Ishikawa (cell line): ENCODE data around the gene ATP6V0E2.

Source experiments
- CEBPB ChIP-seq: IDR thresholded peaks from 2 replicates; pipeline ENCODE4 v1.6.1; 2012
- CREB1 ChIP-seq: IDR thresholded peaks from 2 replicates; pipeline ENCODE4 v1.6.1; 2012; ENCODE audit warnings: low read depth
- EGR1 ChIP-seq: IDR thresholded peaks from 2 replicates; pipeline ENCODE4 v1.6.1; 2012
- EP300 ChIP-seq: IDR thresholded peaks from 2 replicates; pipeline ENCODE4 v1.6.1; 2012; ENCODE audit warnings: borderline replicate concordance
- FOXM1 ChIP-seq: IDR thresholded peaks from 2 replicates; pipeline ENCODE4 v1.6.1; 2012; ENCODE audit warnings: low read depth, borderline replicate concordance
- NFIC ChIP-seq: IDR thresholded peaks from 2 replicates; pipeline ENCODE4 v1.6.1; 2012
- RAD21 ChIP-seq: IDR thresholded peaks from 2 replicates; pipeline ENCODE4 v1.6.1; 2012; ENCODE audit warnings: low read depth
- TAF1 ChIP-seq: IDR thresholded peaks from 2 replicates; pipeline ENCODE4 v1.6.1; 2012; ENCODE audit warnings: low read depth, mild to moderate bottlenecking
- TCF12 ChIP-seq: IDR thresholded peaks from 2 replicates; pipeline ENCODE4 v1.6.1; 2012; ENCODE audit warnings: low read depth
- TEAD4 ChIP-seq: IDR thresholded peaks from 2 replicates; pipeline ENCODE4 v1.6.1; 2012
- YY1 ChIP-seq: IDR thresholded peaks from 2 replicates; pipeline ENCODE4 v1.6.1; 2012; ENCODE audit warnings: low read depth
- ZBTB7A ChIP-seq: IDR thresholded peaks from 2 replicates; pipeline ENCODE4 v1.6.1; 2012; ENCODE audit warnings: low read depth
- TF ChIP-seq, protein P1 (sequence below): IDR thresholded peaks from 2 replicates; pipeline ENCODE4 v1.6.1; 2012; ENCODE audit warnings: low read depth, mild to moderate bottlenecking
- TF ChIP-seq, protein P2 (sequence below): IDR thresholded peaks from 2 replicates; pipeline ENCODE4 v1.6.1; 2012
- TF ChIP-seq, protein P3 (sequence below): IDR thresholded peaks from 2 replicates; pipeline ENCODE4 v1.6.1; 2012

The ATP6V0E2 gene

DNA sequence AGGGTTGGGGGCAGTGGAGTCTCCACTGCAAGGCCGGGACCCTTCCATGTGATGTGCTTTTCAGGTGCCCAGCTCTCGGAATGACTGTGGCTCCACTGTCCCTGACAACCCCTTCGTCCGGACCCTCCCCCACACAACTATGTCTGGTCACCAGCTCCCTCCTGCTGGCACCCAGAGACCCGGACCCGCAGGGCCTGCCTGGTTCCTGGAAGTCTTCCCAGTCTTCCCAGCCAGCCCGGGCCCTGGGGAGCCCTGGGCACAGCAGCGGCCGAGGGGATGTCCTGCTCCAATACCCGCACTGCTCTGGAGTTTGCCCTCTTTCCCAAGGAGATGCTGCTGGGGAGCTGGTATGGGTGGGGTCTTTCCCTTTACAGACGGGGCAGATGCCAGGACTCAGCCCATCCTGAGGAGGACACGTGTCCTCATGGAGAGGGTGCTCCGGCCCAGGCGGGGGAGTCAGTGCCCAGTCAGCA is 5.5 kb downstream of the ATP6V0E2 start:
- TF ChIP-seq FOXM1, result no peak
- TF ChIP-seq YY1, result no peak
- TF ChIP-seq, protein P1, sequence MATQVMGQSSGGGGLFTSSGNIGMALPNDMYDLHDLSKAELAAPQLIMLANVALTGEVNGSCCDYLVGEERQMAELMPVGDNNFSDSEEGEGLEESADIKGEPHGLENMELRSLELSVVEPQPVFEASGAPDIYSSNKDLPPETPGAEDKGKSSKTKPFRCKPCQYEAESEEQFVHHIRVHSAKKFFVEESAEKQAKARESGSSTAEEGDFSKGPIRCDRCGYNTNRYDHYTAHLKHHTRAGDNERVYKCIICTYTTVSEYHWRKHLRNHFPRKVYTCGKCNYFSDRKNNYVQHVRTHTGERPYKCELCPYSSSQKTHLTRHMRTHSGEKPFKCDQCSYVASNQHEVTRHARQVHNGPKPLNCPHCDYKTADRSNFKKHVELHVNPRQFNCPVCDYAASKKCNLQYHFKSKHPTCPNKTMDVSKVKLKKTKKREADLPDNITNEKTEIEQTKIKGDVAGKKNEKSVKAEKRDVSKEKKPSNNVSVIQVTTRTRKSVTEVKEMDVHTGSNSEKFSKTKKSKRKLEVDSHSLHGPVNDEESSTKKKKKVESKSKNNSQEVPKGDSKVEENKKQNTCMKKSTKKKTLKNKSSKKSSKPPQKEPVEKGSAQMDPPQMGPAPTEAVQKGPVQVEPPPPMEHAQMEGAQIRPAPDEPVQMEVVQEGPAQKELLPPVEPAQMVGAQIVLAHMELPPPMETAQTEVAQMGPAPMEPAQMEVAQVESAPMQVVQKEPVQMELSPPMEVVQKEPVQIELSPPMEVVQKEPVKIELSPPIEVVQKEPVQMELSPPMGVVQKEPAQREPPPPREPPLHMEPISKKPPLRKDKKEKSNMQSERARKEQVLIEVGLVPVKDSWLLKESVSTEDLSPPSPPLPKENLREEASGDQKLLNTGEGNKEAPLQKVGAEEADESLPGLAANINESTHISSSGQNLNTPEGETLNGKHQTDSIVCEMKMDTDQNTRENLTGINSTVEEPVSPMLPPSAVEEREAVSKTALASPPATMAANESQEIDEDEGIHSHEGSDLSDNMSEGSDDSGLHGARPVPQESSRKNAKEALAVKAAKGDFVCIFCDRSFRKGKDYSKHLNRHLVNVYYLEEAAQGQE, result no peak
- no peak for TF ChIP-seq TEAD4
- TF ChIP-seq NFIC, result no peak
- TF ChIP-seq EGR1, result no peak

DNA sequence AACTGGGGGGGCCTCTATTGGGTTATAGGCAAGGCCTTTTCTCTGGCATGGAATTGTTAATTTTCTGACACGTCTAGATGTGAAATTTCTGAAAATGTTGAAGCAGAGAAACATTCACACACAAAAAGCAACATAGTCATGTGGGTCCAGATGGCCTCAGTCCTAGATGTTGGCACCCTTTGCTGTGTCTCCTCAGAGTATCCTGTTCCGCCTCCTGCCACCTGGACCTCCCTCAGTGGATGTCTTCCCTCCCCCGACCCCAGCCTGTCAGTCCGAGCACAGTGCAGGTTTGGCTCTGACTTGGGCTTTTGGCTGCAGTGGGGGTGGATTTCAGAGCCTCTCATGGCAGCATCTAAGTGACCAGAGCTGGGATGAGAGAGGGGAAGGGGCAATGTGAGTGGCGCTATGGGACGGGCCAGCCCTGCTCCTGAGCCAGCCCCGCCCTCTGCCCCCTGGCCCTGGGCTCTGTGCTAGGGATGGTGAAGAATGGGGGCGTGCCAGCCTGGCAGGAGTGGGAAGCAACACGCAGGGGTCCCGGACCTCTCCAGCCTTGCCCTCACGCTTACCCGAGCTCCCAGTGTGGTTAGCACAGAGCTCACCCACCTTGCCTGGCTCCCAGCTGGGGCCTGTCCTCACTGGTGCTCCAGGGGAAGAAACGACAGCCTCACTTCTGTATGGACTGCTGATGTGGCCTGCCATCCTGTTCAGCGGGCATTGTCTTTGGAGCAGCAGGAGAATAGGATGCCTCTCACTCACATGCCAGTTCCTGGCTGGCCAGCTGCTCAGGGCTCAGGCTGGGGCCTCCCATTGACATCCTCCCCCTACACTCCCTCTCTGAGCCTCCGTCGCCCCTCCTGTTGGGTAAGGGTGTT is 6.2 kb downstream of the ATP6V0E2 start:
- no peak for TF ChIP-seq RAD21
- no peak for TF ChIP-seq CREB1
- TF ChIP-seq, protein P2, sequence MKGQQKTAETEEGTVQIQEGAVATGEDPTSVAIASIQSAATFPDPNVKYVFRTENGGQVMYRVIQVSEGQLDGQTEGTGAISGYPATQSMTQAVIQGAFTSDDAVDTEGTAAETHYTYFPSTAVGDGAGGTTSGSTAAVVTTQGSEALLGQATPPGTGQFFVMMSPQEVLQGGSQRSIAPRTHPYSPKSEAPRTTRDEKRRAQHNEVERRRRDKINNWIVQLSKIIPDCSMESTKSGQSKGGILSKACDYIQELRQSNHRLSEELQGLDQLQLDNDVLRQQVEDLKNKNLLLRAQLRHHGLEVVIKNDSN, result no peak
- no peak for TF ChIP-seq EP300
- TF ChIP-seq TCF12, result no peak
- TF ChIP-seq, protein P1, result no peak
- no peak for TF ChIP-seq ZBTB7A
- TF ChIP-seq CEBPB, result no peak
- no peak for TF ChIP-seq NFIC
- TF ChIP-seq YY1, result no peak
- TF ChIP-seq TAF1, result no peak
- TF ChIP-seq, protein P3, sequence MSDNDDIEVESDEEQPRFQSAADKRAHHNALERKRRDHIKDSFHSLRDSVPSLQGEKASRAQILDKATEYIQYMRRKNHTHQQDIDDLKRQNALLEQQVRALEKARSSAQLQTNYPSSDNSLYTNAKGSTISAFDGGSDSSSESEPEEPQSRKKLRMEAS, result no peak
- TF ChIP-seq EGR1, result no peak
- TF ChIP-seq TEAD4, result no peak
- TF ChIP-seq FOXM1, result no peak

DNA sequence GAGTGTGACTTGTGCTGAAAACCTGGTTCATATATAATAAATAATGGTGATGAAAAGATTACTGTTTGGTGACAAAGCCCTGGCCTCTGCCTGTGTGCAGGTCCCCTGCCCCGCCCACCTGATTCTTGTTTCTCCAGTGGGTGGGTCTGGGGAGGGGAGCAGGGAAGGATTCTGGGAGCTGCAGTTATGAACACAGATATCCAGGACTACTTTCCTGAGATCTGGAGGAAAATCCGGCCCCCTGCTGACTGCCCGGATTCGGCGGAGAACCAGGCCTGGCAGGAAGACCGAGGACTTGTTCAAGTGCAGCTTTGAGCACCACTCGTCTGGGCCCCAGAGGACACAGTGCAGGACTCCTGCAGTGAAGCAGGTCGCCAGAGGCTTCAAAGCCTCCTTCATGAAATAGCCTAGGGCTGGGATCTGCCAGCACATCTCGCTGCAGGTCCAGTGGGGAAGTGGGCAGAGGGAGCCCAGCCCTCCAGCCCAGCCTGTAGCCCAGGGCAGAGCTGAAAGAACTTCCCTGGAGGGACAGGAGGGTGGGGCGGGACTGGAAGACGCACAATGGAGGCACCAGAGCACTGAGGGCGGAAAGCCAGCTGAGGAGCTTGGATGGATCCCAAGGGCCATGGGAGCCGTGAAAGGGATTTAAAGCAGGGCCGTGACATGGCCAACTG is 7.0 kb downstream of the ATP6V0E2 start:
- TF ChIP-seq TAF1, result no peak
- no peak for TF ChIP-seq EGR1
- TF ChIP-seq, protein P3, result no peak
- TF ChIP-seq TCF12, result no peak
- TF ChIP-seq NFIC, result no peak
- TF ChIP-seq YY1, result no peak
- TF ChIP-seq RAD21, result no peak
- no peak for TF ChIP-seq FOXM1
- TF ChIP-seq CREB1, result no peak
- TF ChIP-seq, protein P1, result no peak
- no peak for TF ChIP-seq TEAD4

DNA sequence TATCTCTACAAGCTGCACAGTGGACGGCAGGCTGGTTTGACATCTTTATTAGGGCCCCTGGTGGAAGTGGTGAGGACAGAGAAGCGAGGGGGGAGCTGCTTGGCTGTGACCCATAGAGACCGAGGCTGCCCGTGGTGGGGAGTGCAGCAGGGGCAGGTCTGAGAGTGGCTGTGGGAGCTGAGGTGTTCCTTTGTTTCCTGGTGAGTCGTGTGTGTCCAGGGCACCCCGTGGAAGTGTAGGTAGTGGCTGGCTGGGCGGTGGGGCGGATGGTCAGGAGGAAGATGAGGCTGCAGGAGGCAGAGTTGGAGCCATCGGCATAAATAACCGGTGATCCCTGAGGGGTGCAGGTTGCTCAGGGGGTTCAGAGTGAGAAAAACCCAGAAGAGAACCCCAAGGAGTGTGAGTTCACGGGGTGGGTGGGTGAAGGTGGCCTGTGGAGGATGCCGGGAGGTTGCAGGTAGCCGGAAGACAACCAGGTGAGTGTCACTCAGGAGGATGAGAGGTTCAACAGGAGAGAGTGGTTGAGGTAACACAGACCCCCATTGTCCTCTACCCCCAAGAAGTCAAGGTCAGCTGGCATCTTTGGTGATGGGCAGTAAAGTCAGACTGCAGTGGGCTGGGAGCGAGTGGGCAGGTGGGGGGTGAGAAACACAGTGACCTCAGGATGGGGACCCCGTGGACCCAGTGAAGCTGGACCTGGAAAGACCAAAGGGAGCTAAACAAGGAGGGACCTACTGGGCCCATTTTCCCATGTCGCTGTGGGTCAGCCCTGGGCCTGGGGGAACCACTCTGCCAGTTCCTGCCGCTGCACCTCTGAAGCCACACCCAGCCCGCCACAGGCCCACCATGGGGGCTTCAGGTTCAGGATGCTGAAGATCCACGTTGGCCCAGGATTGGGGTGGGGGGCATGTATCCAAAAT is 7.8 kb downstream of the ATP6V0E2 start:
- TF ChIP-seq CEBPB (no peak), RAD21 (no peak), FOXM1 (no peak), NFIC (no peak), ZBTB7A (no peak), EGR1 (no peak), TCF12 (no peak), EP300 (no peak), TAF1 (no peak), TEAD4 (no peak), YY1 (no peak), CREB1 (no peak)
- TF ChIP-seq, protein P1, result no peak
- TF ChIP-seq, protein P2, result no peak
- TF ChIP-seq, protein P3, result no peak
